Measurements from ENCODE around the gene ANKMY1. TPM values are rescaled to one million over a fixed set of nuclear protein-coding genes. Genes with fewer than 3 reads are reported as not detected.

The ANKMY1 gene
- total and polyA plus RNA-seq, 2 experiments from 2014 or later: 2.3 to 8.9 TPM

DNA sequence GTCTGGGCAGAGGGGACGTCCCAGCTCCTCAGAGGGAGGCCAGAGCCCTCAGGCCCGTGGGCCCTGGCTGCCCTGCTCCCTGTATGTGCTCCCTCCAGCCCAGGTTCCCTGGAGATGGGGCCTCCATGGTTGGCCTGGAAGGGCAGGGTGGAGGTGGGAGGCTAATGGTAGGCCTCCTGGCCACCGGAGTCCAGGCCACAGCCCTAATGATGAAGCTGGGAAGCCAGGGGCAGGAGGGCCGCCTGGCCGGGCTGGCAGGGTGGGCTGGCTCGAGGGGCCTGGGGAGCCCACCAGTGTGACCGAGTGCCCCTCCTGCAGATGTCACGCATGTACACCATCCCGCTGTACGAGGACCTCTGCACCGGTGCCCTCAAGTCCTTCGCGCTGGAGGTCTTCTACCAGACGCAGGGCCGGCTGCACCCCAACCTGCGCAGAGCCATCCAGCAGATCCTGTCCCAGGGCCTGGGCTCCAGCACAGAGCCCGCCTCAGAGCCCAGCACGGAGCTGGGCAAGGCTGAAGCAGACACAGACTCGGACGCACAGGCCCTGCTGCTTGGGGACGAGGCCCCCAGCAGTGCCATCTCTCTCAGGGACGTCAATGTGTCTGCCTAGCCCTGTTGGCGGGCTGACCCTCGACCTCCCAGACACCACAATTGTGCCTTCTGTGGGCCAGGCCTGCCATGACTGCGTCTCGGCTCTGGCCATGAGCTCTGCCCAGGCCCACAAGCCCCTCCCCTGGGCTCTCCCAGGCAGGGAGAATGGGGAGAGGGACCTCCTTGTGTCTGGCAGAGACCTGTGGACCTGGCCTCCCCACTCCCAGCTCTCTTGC is 19.7 kb upstream of the ANKMY1 start:
- Mint-ChIP-seq H3K27me3 (ENCODE audit: insufficient read depth, low read depth, poor library complexity) (peaks cover 14% of the 10 kb centered on the region), H3K36me3 (ENCODE audit: low read depth) (no peaks in the 10 kb centered on the region; the same call in 2 of the 3 replicates), H3K9me3 (no peaks in the 10 kb centered on the region), H3K27ac (no peak overlapping the region), H3K4me1 (peaks cover 11% of the 10 kb centered on the region), H3K4me3 (no peak overlapping the region)
- no peaks in the 10 kb centered on the region for H3K4me1 ChIP-seq (ENCODE audit: insufficient read depth)
- no peaks in the 10 kb centered on the region for H3K9me2 ChIP-seq (ENCODE audit: insufficient read depth)
- no peak overlapping the region for H3K4me3 ChIP-seq
- peaks cover 15% of the 10 kb centered on the region; the same call in 1 of the 2 replicates for H3K79me2 ChIP-seq (replicated peaks; ENCODE audit: insufficient read depth)
- no peak overlapping the region for H3K4me2 ChIP-seq
- H3F3A ChIP-seq (replicated peaks; ENCODE audit: low read depth): 0 out of 2 replicates have a peak, but pooled peaks cover 2% of the 10 kb centered on the region
- H2AFZ ChIP-seq: no peak overlapping the region
- H4K20me1 ChIP-seq (replicated peaks; ENCODE audit: insufficient read depth): peaks cover 14% of the 10 kb centered on the region
- no peak overlapping the region for H3K27ac ChIP-seq (ENCODE audit: low read depth)
- ATAC-seq: no peak
- H3K36me3 ChIP-seq (ENCODE audit: insufficient read depth): no peaks in the 10 kb centered on the region
- no peaks in the 10 kb centered on the region for H3K27me3 ChIP-seq (ENCODE audit: insufficient read depth)
- no peak for DNase-seq (ENCODE audit: low spot score)
- no peak for TF ChIP-seq ZNF114 (CRISPR knock-in tag; IDR thresholded peaks at IDR 0.05)
- TF ChIP-seq, protein P1, sequence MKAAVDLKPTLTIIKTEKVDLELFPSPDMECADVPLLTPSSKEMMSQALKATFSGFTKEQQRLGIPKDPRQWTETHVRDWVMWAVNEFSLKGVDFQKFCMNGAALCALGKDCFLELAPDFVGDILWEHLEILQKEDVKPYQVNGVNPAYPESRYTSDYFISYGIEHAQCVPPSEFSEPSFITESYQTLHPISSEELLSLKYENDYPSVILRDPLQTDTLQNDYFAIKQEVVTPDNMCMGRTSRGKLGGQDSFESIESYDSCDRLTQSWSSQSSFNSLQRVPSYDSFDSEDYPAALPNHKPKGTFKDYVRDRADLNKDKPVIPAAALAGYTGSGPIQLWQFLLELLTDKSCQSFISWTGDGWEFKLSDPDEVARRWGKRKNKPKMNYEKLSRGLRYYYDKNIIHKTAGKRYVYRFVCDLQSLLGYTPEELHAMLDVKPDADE (IDR thresholded peaks at IDR 0.05): no peak
- TF ChIP-seq JUNB (IDR thresholded peaks at IDR 0.05; ENCODE audit: unreplicated experiment): no peak
- TF ChIP-seq EZH2phosphoT487 (IDR thresholded peaks at IDR 0.05; ENCODE audit: unreplicated experiment): no peak
- TF ChIP-seq, protein P2, sequence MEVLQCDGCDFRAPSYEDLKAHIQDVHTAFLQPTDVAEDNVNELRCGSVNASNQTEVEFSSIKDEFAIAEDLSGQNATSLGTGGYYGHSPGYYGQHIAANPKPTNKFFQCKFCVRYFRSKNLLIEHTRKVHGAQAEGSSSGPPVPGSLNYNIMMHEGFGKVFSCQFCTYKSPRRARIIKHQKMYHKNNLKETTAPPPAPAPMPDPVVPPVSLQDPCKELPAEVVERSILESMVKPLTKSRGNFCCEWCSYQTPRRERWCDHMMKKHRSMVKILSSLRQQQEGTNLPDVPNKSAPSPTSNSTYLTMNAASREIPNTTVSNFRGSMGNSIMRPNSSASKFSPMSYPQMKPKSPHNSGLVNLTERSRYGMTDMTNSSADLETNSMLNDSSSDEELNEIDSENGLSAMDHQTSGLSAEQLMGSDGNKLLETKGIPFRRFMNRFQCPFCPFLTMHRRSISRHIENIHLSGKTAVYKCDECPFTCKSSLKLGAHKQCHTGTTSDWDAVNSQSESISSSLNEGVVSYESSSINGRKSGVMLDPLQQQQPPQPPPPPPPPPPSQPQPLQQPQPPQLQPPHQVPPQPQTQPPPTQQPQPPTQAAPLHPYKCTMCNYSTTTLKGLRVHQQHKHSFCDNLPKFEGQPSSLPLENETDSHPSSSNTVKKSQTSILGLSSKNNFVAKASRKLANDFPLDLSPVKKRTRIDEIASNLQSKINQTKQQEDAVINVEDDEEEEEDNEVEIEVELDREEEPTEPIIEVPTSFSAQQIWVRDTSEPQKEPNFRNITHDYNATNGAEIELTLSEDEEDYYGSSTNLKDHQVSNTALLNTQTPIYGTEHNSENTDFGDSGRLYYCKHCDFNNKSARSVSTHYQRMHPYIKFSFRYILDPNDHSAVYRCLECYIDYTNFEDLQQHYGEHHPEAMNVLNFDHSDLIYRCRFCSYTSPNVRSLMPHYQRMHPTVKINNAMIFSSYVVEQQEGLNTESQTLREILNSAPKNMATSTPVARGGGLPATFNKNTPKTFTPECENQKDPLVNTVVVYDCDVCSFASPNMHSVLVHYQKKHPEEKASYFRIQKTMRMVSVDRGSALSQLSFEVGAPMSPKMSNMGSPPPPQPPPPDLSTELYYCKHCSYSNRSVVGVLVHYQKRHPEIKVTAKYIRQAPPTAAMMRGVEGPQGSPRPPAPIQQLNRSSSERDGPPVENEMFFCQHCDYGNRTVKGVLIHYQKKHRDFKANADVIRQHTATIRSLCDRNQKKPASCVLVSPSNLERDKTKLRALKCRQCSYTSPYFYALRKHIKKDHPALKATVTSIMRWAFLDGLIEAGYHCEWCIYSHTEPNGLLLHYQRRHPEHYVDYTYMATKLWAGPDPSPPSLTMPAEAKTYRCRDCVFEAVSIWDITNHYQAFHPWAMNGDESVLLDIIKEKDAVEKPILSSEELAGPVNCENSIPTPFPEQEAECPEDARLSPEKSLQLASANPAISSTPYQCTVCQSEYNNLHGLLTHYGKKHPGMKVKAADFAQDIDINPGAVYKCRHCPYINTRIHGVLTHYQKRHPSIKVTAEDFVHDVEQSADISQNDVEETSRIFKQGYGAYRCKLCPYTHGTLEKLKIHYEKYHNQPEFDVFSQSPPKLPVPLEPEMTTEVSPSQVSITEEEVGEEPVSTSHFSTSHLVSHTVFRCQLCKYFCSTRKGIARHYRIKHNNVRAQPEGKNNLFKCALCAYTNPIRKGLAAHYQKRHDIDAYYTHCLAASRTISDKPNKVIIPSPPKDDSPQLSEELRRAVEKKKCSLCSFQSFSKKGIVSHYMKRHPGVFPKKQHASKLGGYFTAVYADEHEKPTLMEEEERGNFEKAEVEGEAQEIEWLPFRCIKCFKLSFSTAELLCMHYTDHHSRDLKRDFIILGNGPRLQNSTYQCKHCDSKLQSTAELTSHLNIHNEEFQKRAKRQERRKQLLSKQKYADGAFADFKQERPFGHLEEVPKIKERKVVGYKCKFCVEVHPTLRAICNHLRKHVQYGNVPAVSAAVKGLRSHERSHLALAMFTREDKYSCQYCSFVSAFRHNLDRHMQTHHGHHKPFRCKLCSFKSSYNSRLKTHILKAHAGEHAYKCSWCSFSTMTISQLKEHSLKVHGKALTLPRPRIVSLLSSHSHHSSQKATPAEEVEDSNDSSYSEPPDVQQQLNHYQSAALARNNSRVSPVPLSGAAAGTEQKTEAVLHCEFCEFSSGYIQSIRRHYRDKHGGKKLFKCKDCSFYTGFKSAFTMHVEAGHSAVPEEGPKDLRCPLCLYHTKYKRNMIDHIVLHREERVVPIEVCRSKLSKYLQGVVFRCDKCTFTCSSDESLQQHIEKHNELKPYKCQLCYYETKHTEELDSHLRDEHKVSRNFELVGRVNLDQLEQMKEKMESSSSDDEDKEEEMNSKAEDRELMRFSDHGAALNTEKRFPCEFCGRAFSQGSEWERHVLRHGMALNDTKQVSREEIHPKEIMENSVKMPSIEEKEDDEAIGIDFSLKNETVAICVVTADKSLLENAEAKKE (CRISPR knock-in tag; IDR thresholded peaks at IDR 0.05): no peak
- no peak for TF ChIP-seq NANOG (IDR thresholded peaks at IDR 0.05; ENCODE audit: borderline replicate concordance)
- TF ChIP-seq, protein P3, sequence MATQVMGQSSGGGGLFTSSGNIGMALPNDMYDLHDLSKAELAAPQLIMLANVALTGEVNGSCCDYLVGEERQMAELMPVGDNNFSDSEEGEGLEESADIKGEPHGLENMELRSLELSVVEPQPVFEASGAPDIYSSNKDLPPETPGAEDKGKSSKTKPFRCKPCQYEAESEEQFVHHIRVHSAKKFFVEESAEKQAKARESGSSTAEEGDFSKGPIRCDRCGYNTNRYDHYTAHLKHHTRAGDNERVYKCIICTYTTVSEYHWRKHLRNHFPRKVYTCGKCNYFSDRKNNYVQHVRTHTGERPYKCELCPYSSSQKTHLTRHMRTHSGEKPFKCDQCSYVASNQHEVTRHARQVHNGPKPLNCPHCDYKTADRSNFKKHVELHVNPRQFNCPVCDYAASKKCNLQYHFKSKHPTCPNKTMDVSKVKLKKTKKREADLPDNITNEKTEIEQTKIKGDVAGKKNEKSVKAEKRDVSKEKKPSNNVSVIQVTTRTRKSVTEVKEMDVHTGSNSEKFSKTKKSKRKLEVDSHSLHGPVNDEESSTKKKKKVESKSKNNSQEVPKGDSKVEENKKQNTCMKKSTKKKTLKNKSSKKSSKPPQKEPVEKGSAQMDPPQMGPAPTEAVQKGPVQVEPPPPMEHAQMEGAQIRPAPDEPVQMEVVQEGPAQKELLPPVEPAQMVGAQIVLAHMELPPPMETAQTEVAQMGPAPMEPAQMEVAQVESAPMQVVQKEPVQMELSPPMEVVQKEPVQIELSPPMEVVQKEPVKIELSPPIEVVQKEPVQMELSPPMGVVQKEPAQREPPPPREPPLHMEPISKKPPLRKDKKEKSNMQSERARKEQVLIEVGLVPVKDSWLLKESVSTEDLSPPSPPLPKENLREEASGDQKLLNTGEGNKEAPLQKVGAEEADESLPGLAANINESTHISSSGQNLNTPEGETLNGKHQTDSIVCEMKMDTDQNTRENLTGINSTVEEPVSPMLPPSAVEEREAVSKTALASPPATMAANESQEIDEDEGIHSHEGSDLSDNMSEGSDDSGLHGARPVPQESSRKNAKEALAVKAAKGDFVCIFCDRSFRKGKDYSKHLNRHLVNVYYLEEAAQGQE (IDR thresholded peaks at IDR 0.05; ENCODE audit: unreplicated experiment): no peak
- TF ChIP-seq, protein P4, sequence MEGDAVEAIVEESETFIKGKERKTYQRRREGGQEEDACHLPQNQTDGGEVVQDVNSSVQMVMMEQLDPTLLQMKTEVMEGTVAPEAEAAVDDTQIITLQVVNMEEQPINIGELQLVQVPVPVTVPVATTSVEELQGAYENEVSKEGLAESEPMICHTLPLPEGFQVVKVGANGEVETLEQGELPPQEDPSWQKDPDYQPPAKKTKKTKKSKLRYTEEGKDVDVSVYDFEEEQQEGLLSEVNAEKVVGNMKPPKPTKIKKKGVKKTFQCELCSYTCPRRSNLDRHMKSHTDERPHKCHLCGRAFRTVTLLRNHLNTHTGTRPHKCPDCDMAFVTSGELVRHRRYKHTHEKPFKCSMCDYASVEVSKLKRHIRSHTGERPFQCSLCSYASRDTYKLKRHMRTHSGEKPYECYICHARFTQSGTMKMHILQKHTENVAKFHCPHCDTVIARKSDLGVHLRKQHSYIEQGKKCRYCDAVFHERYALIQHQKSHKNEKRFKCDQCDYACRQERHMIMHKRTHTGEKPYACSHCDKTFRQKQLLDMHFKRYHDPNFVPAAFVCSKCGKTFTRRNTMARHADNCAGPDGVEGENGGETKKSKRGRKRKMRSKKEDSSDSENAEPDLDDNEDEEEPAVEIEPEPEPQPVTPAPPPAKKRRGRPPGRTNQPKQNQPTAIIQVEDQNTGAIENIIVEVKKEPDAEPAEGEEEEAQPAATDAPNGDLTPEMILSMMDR (conservative IDR thresholded peaks at IDR 0.05; ENCODE audit: low read depth in 2 of 2): no peak
- no peak for TF ChIP-seq ZNF331 (CRISPR knock-in tag; IDR thresholded peaks at IDR 0.05; ENCODE audit: low read depth)
- no peak for TF ChIP-seq CREB1 (CRISPR knock-in tag; IDR thresholded peaks at IDR 0.05; ENCODE audit: low read depth)
- TF ChIP-seq STAT1 (IDR thresholded peaks at IDR 0.05; ENCODE audit: unreplicated experiment): no peak
- no peak for TF ChIP-seq POLR2AphosphoS5 (IDR thresholded peaks at IDR 0.05; ENCODE audit: low read depth)
- no peak for TF ChIP-seq EZH2 (IDR thresholded peaks at IDR 0.05; ENCODE audit: low read depth, unreplicated experiment)
